Mesodermal cell (in vitro differentiated cells): ENCODE results near the gene RRP12.
A peak's percentile ranks its signal among the peaks of the same experiment; 100 is the strongest.

ENCODE experiments used
- H3K27ac ChIP-seq: 2 replicates; pipeline ENCODE4 v1.7.0; 2013; ENCODE audit warnings: mild to moderate bottlenecking, low read depth, low read length, moderate library complexity; ENCODE audit not compliant: severe bottlenecking
- H3K36me3 ChIP-seq: 2 replicates; pipeline ENCODE4 v1.7.1; 2013; ENCODE audit warnings: mild to moderate bottlenecking, low read length, moderate library complexity; ENCODE audit not compliant: control insufficient read depth, insufficient read depth
- H3K4me1 ChIP-seq: one replicate; pipeline ENCODE4 v1.7.1; 2013; ENCODE audit warnings: mild to moderate bottlenecking, low read length; ENCODE audit not compliant: insufficient read depth, control insufficient read depth, poor library complexity, severe bottlenecking
- H3K4me3 ChIP-seq: 2 replicates; pipeline ENCODE4 v1.7.0; 2013; ENCODE audit warnings: low read length, control low read depth, mild to moderate bottlenecking; ENCODE audit not compliant: insufficient read depth, poor library complexity, severe bottlenecking; ENCODE audit errors: extremely low read depth
- H3K9me3 ChIP-seq: 2 replicates; pipeline ENCODE4 v1.7.1; 2013; ENCODE audit warnings: mild to moderate bottlenecking, low read length, moderate library complexity; ENCODE audit not compliant: control insufficient read depth
- WGBS, 2 experiments: methylation state at CpG; one replicate each; pipeline ENCODE4 v1.1.5; 2013; ENCODE audit warnings: missing lambda C conversion rate in 2 of 2; ENCODE audit not compliant: insufficient coverage in 2 of 2; 5-methylcytosine and 5-hydroxymethylcytosine counted together

Gene RRP12

GRCh38 chr10:97336006-97336405 is 65.1 kb downstream of the RRP12 start:
- H3K27ac ChIP-seq = no peak overlapping the region
- H3K9me3 ChIP-seq = no peaks in the 10 kb centered on the region
- H3K4me3 ChIP-seq = no peak overlapping the region
- 75 to 85% methylated on average over 2 to 4 of the region's 5 CpGs for WGBS, 2 experiments
- peaks cover 15% of the 10 kb centered on the region for H3K4me1 ChIP-seq
- peaks cover 5% of the 10 kb centered on the region for H3K36me3 ChIP-seq

- Histone ChIP-seq H3K4me1 (peaks cover 15% of the 10 kb centered on the region), H3K4me3 (peak overlapping the region; percentile 63), H3K36me3 (peaks cover 8% of the 10 kb centered on the region), H3K27ac (peak overlapping the region; percentile 99), H3K9me3 (no peaks in the 10 kb centered on the region)
- WGBS, 2 experiments = 49 to 54% methylated on average over 17 to 21 of the region's 25 CpGs
These were observed 65.9 kb downstream of the RRP12 start for GRCh38 chr10:97335188-97335619.

- 0% methylated on average over 66 to 83 of the region's 103 CpGs for WGBS, 2 experiments
- H3K36me3 ChIP-seq = peaks cover 9% of the 10 kb centered on the region
- no peaks in the 10 kb centered on the region for H3K9me3 ChIP-seq
These were observed 66.6 kb downstream of the RRP12 start, which contains the start of gene FRAT2 for GRCh38 chr10:97334370-97335175. Gene FRAT2, minus strand, starts transcription at chr10:97334729. Its CDS starts 157 bp downstream, at chr10:97334572.

GRCh38 chr10:97333601-97334369 is 67.4 kb downstream of the RRP12 start:
- WGBS, 2 experiments = 0 to 1% methylated on average over 78 to 79 of the region's 89 CpGs
- H3K4me1 ChIP-seq = peaks cover 19% of the 10 kb centered on the region
- peaks cover 15% of the 10 kb centered on the region for H3K36me3 ChIP-seq
- H3K4me3 ChIP-seq = peak overlapping the region; percentile 63
- H3K27ac ChIP-seq = peak overlapping the region; percentile 99
- H3K9me3 ChIP-seq = no peaks in the 10 kb centered on the region

More at GRCh38 chr10:97334370-97335175, 66.6 kb downstream of the RRP12 start, which contains the start of gene FRAT2:
- Histone ChIP-seq H3K4me3 (peak within 1 kb of the TSS; percentile 63), H3K27ac (peak within 1 kb of the TSS; percentile 99), H3K4me1 (peaks cover 15% of the 10 kb centered on the region)

- H3K4me1 ChIP-seq = peaks cover 20% of the 10 kb centered on the region
- 0% methylated on average over 4 to 5 of the region's 7 CpGs for WGBS, 2 experiments
- peak overlapping the region; percentile 46 for H3K27ac ChIP-seq
- no peaks in the 10 kb centered on the region for H3K9me3 ChIP-seq
- H3K36me3 ChIP-seq = peaks cover 18% of the 10 kb centered on the region
- peak overlapping the region; percentile 63 for H3K4me3 ChIP-seq
These were observed 67.9 kb downstream of the RRP12 start for GRCh38 chr10:97333351-97333600.

GRCh38 chr10:97332591-97333350 is 68.4 kb downstream of the RRP12 start:
- peak overlapping the region; percentile 46 for H3K27ac ChIP-seq

GRCh38 chr10:97331153-97331703 is 69.9 kb downstream of the RRP12 start:
- H3K27ac ChIP-seq = no peak overlapping the region
- WGBS, 2 experiments = 0 to 36% methylated on average over 1 to 3 of the region's 6 CpGs
- H3K9me3 ChIP-seq = no peaks in the 10 kb centered on the region
- peaks cover 18% of the 10 kb centered on the region for H3K36me3 ChIP-seq
- H3K4me3 ChIP-seq = no peak overlapping the region
- peaks cover 11% of the 10 kb centered on the region for H3K4me1 ChIP-seq

More at GRCh38 chr10:97332591-97333350, 68.4 kb downstream of the RRP12 start:
- 10 to 12% methylated on average over 16 to 17 of the region's 18 CpGs for WGBS, 2 experiments
- peaks cover 18% of the 10 kb centered on the region for H3K36me3 ChIP-seq
- peaks cover 20% of the 10 kb centered on the region for H3K4me1 ChIP-seq
- H3K4me3 ChIP-seq = peak overlapping the region; percentile 63
- H3K9me3 ChIP-seq = no peaks in the 10 kb centered on the region

- peaks cover 7% of the 10 kb centered on the region for H3K4me1 ChIP-seq
- H3K36me3 ChIP-seq = peaks cover 18% of the 10 kb centered on the region
- no peak overlapping the region for H3K27ac ChIP-seq
- no peak overlapping the region for H3K4me3 ChIP-seq
- H3K9me3 ChIP-seq = no peaks in the 10 kb centered on the region
- 98% methylated on average over 5 of the region's 5 CpGs for WGBS, 2 experiments
These were observed 71.4 kb downstream of the RRP12 start for GRCh38 chr10:97329766-97330165.

- whole genome bisulfite sequencing, 2 experiments = 100% methylated on average over 2 to 3 of the region's 3 CpGs
- H3K27ac ChIP-seq = no peak overlapping the region
- no peak overlapping the region for H3K4me3 ChIP-seq
- H3K36me3 ChIP-seq = peaks cover 18% of the 10 kb centered on the region
- H3K4me1 ChIP-seq = peaks cover 7% of the 10 kb centered on the region
- no peaks in the 10 kb centered on the region for H3K9me3 ChIP-seq
These were observed 72.3 kb downstream of the RRP12 start for GRCh38 chr10:97328646-97329453.
